Colonic mucosa (tissue), 4 donors: ENCODE data around the gene CUX1. TPM values are rescaled to one million over a fixed set of nuclear protein-coding genes. Genes with fewer than 3 reads are reported as not detected.
A peak's percentile ranks its signal among the peaks of the same experiment; 100 is the strongest.

ENCODE experiments used
- DNase-seq: peaks from one replicate; pipeline ENCODE4 v3.0.0-alpha.2; 2020
- H3K27ac ChIP-seq: fragments of 200-600 bp; one replicate; pipeline ENCODE4 v1.8.0; 2021
- H3K27me3 ChIP-seq: fragments of 200-600 bp; one replicate; pipeline ENCODE4 v1.8.0; 2021
- H3K36me3 ChIP-seq: fragments of 200-600 bp; one replicate; pipeline ENCODE4 v1.8.0; 2021
- H3K4me1 ChIP-seq: fragments of 200-600 bp; one replicate; pipeline ENCODE4 v1.8.0; 2021; ENCODE audit warnings: mild to moderate bottlenecking
- H3K4me3 ChIP-seq: fragments of 200-600 bp; one replicate; pipeline ENCODE4 v1.8.0; 2021
- H3K9ac ChIP-seq, 2 donors: one replicate each; pipeline ENCODE4 v1.7.0; 2013; ENCODE audit warnings: control low read depth in 2 of 2, low read depth in 2 of 2, low read length in 2 of 2
- H3K9me3 ChIP-seq: fragments of 200-600 bp; one replicate; pipeline ENCODE4 v1.8.0; 2021
- CTCF ChIP-seq: fragments of 200-600 bp; IDR thresholded peaks from one replicate; pipeline ENCODE4 v1.8.0; 2022; ENCODE audit warnings: antibody characterized with exemption, mild to moderate bottlenecking
- intact Hi-C: fragments of 100-400 bp; cut with DNase I; formaldehyde crosslinking; loops from one replicate; pipeline ENCODE4 v1.14.1; 2022
- total RNA-seq, 2 donors: library from RNA; stranded (reverse); fragmentation: NEBNext Ultra II Directional in 1 of 2; extraction: Animal tissue kit (Norgen Biotek cat#: 25700) in 1 of 2; gene quantifications; one replicate each; pipeline ENCODE4 v1.2.1, GENCODE V29; 2021
- donor health status: healthy.
- donor health status: DM: no; HTN: no; CAD: no.
- donor health status: DM: no; HTN: no; CAD: no.

Gene CUX1
- total RNA-seq, 2 donors from 2014 or later, result 68.5 to 97.5 TPM

DNA sequence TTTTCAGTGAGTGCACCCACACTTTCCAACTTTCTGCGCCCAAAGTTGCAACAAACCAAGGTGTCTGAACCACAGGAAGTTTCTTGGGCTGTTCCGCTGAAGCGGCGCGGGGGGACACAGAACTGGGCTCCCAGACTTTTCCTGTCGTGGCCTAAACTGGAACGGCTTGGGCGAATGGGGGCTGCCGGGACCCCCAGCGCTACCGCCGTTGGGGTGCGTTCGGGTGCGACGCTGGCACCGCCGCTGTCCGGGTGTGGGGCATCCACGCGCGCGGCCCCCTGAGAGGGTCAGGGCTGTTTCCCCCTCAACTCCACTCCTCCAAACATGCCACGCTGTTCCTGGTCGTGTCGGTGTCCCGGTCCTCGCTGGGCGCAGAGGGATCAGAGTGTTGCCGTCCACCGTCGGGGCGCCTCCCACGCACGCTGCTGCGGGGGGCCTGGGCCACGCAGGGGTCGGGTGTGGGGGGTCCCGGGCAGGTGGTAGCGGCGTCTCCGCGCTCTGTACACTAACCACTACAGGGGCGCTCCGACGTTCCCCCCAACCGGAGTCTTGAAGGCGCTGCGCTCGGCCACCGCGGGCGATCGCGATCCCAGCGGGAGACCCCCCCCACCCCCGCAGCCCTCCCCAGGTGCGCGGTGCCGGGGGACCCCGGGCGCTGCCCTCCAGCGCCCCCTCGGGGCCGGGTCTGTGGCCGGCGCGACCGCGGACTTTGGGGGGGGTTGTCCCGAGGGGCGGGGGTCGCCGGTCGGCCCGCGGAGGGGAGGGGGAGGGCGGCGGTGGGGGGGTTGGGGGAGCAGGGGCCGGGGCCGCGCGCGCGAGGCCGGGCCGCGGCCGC lies 2.2 kb upstream of the CUX1 start:
- Histone ChIP-seq H3K9ac (peak overlapping the region; percentile 85 to 92), H3K36me3 (no peaks in the 10 kb centered on the region), H3K27me3 (no peaks in the 10 kb centered on the region), H3K9me3 (no peaks in the 10 kb centered on the region), H3K27ac (peak overlapping the region; percentile 77), H3K4me3 (peak overlapping the region; percentile 91), H3K4me1 (no peaks in the 10 kb centered on the region)
- TF ChIP-seq CTCF, result peak; percentile 33
- peak; percentile 68 for DNase-seq
- intact Hi-C loops, result loop anchor here (2.0 to 10.0 kb wide), 3 partner anchors 126 to 422 kb away; no protein-coding TSS in a partner anchor

DNA sequence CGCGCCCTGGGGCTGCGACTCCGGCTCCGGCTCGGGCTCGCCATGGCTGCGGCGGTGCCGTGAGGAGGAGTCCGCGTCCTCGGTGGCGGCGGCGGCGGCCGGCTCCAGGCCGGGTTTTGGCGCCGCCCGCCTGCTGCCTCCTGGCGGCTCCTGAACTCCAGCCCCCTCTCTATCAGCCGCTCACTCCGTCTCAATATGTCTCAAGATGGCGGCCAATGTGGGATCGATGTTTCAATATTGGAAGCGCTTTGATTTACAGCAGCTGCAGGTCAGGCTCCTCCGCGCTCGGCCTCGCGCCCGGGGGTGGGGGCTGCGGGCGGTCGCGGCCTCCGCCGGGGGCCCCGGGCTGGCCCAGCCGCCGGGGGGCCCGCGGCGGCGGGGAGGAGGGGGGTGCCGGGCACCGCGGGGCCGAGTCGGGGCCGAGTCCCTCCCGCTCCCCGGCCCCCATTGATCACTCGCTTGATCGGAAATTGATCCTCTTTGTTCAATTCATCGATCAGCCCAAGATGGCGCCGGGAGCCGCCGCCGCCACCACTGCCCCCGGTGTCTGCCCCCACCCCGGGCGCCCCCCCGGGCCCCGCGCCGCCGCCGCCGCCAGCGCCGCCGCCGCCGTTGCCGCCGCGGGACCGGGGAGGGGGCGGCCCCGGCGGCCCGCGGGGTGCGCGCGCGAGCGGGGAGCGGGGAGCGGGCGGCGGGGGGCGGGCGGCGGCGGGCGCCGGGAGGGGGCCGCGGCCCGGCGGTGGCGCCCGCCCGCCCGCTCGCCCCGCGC lies 1.4 kb upstream of the CUX1 start:
- peak; percentile 63 for DNase-seq
- Histone ChIP-seq H3K9ac (peak overlapping the region in 1 of 2 donors; percentile 83), H3K4me1 (no peaks in the 10 kb centered on the region), H3K27ac (peak overlapping the region; percentile 36), H3K36me3 (no peaks in the 10 kb centered on the region), H3K27me3 (no peaks in the 10 kb centered on the region), H3K9me3 (no peaks in the 10 kb centered on the region), H3K4me3 (peak overlapping the region; percentile 32)
- intact Hi-C loops, result loop anchor here (2.0 to 10.0 kb wide), 3 partner anchors 127 to 421 kb away; no protein-coding TSS in a partner anchor
- no peak for TF ChIP-seq CTCF

GRCh38 chr7:101816595-101817470 lies 593 bp upstream of the CUX1 start:
- Histone ChIP-seq H3K4me3 (peak overlapping the region; percentile 94), H3K36me3 (no peaks in the 10 kb centered on the region), H3K9ac (peak overlapping the region; percentile 51 to 79), H3K9me3 (no peaks in the 10 kb centered on the region), H3K27me3 (no peaks in the 10 kb centered on the region), H3K4me1 (no peaks in the 10 kb centered on the region), H3K27ac (peak overlapping the region; percentile 15)
- no peak for TF ChIP-seq CTCF
- intact Hi-C loops, result loop anchor here (5.0 to 10.0 kb wide), 2 partner anchors 212 to 420 kb away; no protein-coding TSS in a partner anchor
- DNase-seq, result peak; percentile 49

DNA sequence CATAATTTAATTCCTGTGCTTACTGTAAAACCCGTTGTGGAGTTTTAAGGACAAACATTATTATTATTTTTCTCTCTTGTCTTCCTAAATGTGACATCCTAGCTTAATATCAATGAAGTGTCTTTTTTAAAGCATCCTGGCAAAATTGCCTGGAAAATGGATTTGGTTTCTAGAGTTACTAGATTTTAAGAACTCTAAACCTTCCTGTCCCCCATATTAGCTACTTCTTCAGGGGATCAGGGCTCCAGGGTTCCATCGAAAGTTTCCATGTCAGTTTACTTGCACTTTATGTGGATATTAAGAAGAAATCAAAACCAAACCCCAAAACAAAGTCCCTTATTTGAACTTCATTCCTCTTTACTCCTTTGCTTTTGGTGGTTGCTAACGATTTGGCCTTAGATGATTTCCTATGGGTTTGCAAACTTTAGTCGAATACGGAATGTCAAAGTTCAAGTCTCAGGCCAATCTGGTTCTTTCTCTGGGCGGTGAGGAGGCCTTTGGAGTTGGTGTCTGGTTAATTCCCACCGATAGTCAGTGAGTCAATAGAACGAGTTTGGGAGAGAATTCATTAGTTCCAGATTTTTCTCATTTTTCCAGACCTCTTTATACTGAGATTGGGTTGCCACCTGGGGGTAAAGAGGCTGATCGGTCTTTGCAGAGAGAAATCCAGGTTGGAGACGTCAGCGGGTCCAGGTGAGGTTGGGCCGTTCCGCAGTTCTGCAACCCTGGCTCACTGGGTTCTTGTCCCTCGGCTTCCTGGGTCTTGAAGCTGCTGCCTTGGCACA lies 1.1 kb downstream of the CUX1 start:
- H3K27ac ChIP-seq, result no peak overlapping the region
- no peak for DNase-seq
- no peaks in the 10 kb centered on the region for H3K9me3 ChIP-seq
- H3K4me1 ChIP-seq, result no peaks in the 10 kb centered on the region
- no peak overlapping the region for H3K4me3 ChIP-seq
- H3K9ac ChIP-seq, result no peak overlapping the region
- intact Hi-C loops, result loop anchor here (5.0 to 10.0 kb wide), 2 partner anchors 214 to 419 kb away; no protein-coding TSS in a partner anchor
- H3K36me3 ChIP-seq, result no peaks in the 10 kb centered on the region
- H3K27me3 ChIP-seq, result no peaks in the 10 kb centered on the region
- no peak for TF ChIP-seq CTCF
